Activated CD4-positive, alpha-beta T cell treated with anti-CD3 and anti-CD28 coated beads, Interleukin-2, amount 50 U/mL, for 1 hour (primary cell): ENCODE data around the gene CPXM1.

ENCODE experiments used
- DNase-seq: peaks from one replicate; pipeline ENCODE4 v3.0.0-alpha.2; 2020

The CPXM1 gene

DNA sequence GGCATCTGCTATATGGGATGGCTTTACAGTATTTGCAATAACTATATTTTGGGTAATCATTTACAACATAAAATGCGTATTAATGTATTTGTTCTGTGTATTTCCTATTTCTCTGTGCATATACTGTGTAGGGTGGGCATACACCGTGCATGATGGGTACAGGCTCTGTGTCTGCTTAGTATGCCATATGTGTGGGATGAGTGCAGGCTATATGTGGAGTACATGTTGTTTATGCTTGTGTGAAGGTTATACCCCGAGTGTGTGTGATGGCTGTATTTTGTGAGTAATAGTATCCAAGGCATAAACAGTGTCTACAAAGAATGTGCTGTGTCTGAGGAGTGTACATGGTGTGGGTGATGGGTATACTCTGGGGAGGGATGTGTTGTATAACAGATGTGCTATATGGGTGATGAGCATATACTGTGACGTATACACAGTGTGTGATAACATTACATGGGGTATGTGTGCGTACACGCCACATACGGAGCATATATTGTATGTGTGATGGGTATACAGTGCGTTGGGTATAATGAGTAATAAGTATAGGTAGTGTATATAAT lies 52.7 kb downstream of the CPXM1 start:
- no peak for DNase-seq

- DNase-seq: no peak
These were observed 53.7 kb downstream of the CPXM1 start for GRCh38 chr20:2746636-2747265.

DNA sequence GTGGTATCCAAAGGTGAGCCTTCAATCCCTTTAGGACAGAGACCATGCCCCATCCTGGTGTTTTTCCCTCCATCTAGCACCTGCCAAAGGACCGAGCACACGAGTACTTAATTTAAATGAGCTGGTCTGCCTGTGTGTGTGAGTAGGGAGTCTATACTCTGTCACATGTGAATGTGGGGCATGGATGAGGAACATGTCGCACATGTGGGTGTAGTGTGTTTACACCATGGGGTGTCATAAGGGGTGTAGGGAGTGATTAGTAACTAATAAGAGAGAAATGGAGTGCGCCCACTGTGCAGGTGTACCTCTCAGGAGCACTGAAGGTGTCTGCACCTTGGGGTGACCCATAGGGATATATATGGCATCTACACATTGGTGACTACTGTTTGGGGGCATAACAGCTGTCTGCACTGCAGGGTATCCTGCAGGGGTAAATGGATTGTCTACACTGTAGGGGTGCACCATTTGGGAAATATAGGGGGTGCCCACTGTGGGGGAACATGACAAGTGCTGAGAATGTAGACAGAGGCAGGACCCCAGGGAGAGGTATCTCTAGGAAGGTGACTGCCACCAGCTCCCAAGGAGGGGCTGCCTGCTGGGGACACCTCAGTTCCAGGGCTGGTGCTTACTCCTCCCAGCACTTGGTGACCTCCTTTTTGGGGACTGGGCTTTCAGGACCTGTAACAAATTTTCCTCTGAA lies 54.3 kb downstream of the CPXM1 start:
- DNase-seq: no peak

DNA sequence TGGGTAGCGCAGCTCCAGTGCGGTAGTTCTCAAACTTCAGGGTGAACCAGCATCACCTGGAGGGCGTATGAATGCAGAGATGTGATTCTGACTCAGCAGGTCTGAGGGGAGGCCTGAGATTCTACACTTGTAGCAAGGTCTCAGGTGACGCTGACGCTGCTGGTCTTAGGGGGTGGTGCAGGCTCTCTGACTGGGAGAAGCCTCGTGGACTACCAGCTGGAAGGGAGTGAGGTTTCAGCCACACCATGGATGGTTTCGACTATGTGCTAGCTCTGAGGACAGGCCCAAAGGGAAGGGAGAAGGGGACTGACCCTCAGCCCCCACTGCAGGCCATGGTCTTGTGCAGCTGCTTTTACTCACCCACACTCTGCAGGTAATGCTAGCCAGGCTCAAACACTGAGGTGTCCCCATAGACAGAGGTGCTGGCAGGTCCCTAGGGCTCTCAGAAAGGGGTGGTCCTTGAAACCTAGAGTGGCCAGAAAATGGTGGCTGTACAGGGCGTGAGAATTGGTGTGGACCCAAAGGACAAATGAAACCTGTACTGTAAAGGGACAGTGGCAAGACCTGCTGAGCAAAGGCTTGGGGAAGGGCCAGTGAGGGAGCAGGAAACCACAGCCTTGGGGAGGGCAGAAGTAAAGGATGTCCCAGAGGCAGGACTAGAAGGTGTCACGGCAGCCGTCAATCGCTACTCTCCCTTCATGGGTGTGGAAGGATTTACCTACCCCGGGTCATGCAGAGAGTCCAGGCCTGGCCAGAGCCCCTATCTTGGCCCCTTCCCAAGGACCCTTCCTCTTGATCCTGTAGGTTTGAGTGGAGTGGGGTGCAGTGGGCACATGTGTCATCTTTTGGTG lies 55.1 kb downstream of the CPXM1 start:
- no peak for DNase-seq
